IPS DF 6.9 (cell line): ENCODE results near the gene SELE.
"Not testable (repeated sequence)": the region's sequence is repeated elsewhere in the genome, so short reads cannot be mapped to it uniquely, and the experiment has no call there.

Source experiments
- DNase-seq: peaks from one replicate; pipeline ENCODE4 v3.0.0-alpha.2; 2013; ENCODE audit warnings: low read depth, low spot score
- H3K27ac ChIP-seq: one replicate; pipeline ENCODE4 v1.5.1; 2013; ENCODE audit warnings: low read length, control low read depth
- H3K27me3 ChIP-seq: 2 replicates; pipeline ENCODE4 v1.6.1; 2013; ENCODE audit warnings: mild to moderate bottlenecking, low read length; ENCODE audit not compliant: control insufficient read depth, insufficient read depth
- H3K36me3 ChIP-seq: 2 replicates; pipeline ENCODE4 v1.6.1; 2013; ENCODE audit warnings: low read length; ENCODE audit not compliant: control insufficient read depth, insufficient read depth
- H3K4me1 ChIP-seq: 2 replicates; pipeline ENCODE4 v1.6.1; 2013; ENCODE audit warnings: low read length; ENCODE audit not compliant: control insufficient read depth, insufficient read depth
- H3K4me3 ChIP-seq: 2 replicates; pipeline ENCODE4 v1.5.1; 2013; ENCODE audit warnings: mild to moderate bottlenecking, low read length
- H3K9me3 ChIP-seq: 2 replicates; pipeline ENCODE4 v1.6.1; 2013; ENCODE audit warnings: low read length, inconsistent platforms; ENCODE audit not compliant: control insufficient read depth, insufficient read depth
- WGBS: extraction: QIAGEN DNeasy Blood & Tissue Kit; methylation state at CpG from one replicate; pipeline ENCODE4 v1.1.7; 2013; ENCODE audit warnings: mixed read lengths, missing lambda C conversion rate; ENCODE audit not compliant: insufficient read length, insufficient coverage; 5-methylcytosine and 5-hydroxymethylcytosine counted together

SELE gene

DNA sequence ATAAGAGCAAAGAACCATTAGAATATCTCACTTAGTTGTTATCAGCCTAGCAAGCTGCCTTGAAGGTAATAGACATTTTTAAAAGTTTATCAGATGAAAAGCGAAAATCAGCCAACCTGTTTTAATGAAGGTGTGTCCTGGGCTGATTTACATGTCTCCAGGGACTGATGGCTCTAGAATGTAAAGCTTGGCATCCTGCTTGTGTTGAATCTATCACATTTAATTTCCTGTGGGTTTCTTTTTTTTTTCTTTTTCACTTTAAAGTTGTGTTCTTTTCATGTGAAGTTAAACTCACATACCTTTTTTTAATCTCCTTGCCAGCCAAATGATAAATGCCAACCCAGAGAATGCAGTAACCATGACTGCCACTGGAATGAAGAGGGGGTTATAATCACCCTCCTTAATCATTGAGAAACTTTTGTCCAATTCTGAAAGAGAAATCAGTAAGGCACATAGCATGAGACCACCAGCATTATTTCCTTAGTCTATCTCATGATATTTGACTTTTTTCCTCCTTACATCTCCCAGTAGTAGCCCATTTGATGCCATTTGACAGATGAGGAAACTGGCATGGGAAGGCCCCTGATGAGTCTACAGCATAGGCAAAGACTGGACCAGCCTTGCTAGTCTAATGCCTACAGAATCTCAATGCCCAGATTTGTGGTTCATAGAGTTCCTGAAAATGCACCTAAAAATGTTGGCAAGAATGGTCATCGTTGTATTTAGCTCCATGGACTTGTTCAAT, 32.4 kb downstream of the SELE start:
- Histone ChIP-seq H3K9me3 (no peaks in the 10 kb centered on the region), H3K36me3 (no peaks in the 10 kb centered on the region), H3K27ac (no peak overlapping the region), H3K4me1 (no peaks in the 10 kb centered on the region), H3K27me3 (peaks cover 1% of the 10 kb centered on the region; the same call in 1 of the 2 replicates), H3K4me3 (no peak overlapping the region)
- DNase-seq = no peak
- no CpG with 5 or more reads among the region's 2 CpGs for WGBS

DNA sequence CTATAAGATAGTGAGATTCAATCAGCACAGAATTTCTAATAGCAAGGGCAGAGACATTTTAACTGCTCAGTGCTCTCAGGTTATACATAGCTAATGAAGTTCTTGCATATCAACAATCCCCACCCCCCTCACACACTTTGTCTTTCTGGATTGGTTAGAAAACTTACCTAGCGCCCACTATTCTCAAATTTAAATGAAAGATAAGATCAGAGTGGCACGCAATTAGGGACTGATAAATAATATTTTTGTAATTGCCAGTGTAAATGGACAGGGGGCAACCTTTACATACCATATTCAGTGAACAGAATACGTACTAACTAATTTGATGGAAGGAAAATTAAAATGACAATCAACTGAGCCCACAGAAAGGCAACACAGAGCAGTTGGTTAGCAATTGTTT, 34.2 kb downstream of the SELE start:
- DNase-seq = no peak
- no peaks in the 10 kb centered on the region for H3K4me1 ChIP-seq
- no CpG with 5 or more reads among the region's 3 CpGs for WGBS

DNA sequence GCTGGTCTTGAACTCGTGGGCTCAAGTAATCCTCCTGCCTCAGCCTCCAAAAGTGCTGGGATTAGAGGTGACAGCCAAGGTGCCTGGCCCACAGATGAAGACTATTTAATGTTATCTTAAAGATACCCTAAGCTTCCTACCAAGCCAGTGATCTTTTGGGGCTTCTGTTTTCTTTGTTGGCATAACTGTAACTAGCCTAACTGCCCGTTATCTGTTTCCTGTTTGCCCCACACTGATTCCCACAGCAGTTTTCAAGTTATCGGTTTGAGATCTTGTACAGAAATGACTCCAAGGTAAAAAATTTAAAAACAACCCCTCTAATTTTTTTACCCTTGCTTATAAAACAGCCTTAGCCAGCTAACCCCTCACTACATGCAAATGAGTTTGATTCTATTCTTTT, 34.9 kb downstream of the SELE start:
- no peak overlapping the region for H3K27ac ChIP-seq
- WGBS = no CpG with 5 or more reads among the region's 3 CpGs
- no peaks in the 10 kb centered on the region for H3K9me3 ChIP-seq
- no peak for DNase-seq
- no peaks in the 10 kb centered on the region for H3K4me1 ChIP-seq
- H3K36me3 ChIP-seq = no peaks in the 10 kb centered on the region
- no peak overlapping the region for H3K4me3 ChIP-seq
- peaks cover 2% of the 10 kb centered on the region for H3K27me3 ChIP-seq

More for the DNA sequence above, 34.2 kb downstream of the SELE start:
- H3K27ac ChIP-seq = no peak overlapping the region
- H3K36me3 ChIP-seq = no peaks in the 10 kb centered on the region
- H3K27me3 ChIP-seq = peaks cover 2% of the 10 kb centered on the region
- no peak overlapping the region for H3K4me3 ChIP-seq
- H3K9me3 ChIP-seq = no peaks in the 10 kb centered on the region

DNA sequence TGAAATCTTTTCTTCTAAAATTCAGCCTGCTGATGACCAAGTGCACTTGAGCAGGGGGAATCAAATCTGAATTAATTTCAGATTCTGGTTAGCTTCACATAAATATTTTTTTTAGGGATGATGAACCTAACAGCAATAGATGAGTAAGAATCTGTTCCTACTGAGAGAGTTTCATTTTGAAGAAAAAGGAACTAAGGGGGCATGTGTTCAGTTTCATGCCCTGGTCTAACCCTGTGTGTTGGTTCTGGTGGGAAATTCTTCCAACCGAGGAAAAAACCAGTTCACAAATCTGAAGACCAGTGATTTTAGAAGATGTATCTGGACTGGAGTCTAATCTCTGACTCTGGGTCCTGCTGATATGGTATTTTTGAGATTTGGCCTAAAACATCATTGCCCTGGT, 36.1 kb downstream of the SELE start:
- no peaks in the 10 kb centered on the region for H3K4me1 ChIP-seq
- H3K27ac ChIP-seq = no peak overlapping the region
- no peaks in the 10 kb centered on the region for H3K36me3 ChIP-seq
- DNase-seq = no peak
- WGBS = no CpG with 5 or more reads among the region's 1 CpG
- H3K4me3 ChIP-seq = no peak overlapping the region
- peaks cover 1% of the 10 kb centered on the region; the same call in 1 of the 2 replicates for H3K27me3 ChIP-seq
- no peaks in the 10 kb centered on the region for H3K9me3 ChIP-seq

DNA sequence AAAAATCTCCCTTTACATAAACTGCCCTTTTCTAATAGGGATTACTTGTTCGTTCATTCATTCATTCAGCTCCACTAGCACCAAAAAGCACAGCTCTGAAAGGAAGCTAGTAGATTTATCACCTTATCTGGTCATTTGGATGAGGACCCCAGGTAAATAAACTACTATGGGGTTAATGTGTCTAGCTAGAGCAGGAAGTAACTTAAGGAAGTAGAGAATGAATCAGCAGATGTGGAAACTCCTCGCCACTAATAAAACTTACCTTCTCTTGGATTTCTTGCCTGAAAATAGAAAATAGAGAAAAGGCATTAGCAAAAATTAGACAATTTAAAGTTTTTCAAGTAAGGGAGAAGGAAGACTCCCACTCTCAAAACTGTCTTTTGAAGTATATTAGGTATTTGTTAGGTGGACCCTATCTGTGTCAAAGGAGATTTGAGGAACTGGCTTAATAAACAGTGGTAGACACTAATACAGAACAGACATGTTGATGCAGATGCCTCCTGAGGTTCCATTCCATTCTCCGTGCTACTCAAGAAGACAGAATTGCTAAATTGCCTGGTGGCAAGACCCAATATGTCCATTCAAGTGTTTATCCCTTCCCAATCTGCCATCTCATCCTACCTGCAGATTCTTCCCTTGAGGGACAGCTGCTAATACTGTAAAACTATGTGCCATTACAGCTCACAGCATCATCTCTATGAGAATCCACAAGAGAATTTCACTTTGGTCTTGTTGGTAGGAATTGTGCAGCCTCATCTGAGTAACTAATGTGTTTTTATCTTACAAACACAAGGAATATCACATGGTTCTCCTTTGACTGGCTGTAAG, 37.4 kb downstream of the SELE start:
- Histone ChIP-seq H3K27me3 (peaks cover 5% of the 10 kb centered on the region; the same call in 1 of the 2 replicates), H3K4me1 (no peaks in the 10 kb centered on the region), H3K27ac (no peak overlapping the region), H3K4me3 (no peak overlapping the region), H3K9me3 (no peaks in the 10 kb centered on the region), H3K36me3 (no peaks in the 10 kb centered on the region)
- DNase-seq = no peak
- no CpG with 5 or more reads among the region's 3 CpGs for WGBS

DNA sequence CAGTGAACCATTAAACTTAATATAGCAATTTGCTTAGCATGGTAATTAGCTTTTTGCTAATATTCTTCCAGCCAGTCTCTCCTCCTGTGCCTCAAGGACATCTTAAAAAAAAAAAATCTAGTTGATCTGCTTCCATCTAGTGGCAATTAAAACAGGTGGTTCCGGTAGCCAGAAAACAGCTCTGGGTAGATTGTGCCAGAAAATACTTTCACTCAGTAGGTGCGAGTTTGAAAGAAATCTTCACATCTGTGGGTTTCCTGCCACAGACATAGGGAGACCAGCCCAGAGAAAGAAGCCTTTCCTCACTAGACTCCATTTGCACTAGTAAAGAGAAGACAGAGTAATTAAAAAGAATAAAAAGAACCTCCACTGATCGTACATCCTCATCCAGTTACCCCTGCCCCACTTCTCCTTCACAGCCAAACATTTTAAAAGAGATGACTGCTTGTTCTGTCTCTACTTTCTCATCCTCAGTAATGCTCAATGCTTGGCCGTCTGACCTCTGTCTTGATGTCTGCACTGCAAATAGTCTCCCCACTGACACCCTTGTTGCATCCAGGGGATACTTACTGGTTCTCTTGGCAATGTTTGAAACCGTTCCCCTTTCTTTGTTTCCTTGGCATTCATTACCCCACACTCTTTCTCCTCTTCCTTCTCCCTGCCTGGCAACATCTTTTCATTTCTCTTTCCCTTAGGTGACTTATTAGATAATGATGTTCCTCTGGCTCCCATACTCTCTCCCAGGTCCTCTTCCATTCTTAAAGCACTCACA, 39.4 kb downstream of the SELE start:
- Histone ChIP-seq H3K27ac (no peak overlapping the region), H3K4me3 (no peak overlapping the region), H3K36me3 (no peaks in the 10 kb centered on the region), H3K4me1 (peaks cover 3% of the 10 kb centered on the region; the same call in 1 of the 2 replicates), H3K27me3 (peaks cover 12% of the 10 kb centered on the region; the same call in 1 of the 2 replicates), H3K9me3 (no peaks in the 10 kb centered on the region)
- DNase-seq = no peak
- no CpG with 5 or more reads among the region's 5 CpGs for WGBS

DNA sequence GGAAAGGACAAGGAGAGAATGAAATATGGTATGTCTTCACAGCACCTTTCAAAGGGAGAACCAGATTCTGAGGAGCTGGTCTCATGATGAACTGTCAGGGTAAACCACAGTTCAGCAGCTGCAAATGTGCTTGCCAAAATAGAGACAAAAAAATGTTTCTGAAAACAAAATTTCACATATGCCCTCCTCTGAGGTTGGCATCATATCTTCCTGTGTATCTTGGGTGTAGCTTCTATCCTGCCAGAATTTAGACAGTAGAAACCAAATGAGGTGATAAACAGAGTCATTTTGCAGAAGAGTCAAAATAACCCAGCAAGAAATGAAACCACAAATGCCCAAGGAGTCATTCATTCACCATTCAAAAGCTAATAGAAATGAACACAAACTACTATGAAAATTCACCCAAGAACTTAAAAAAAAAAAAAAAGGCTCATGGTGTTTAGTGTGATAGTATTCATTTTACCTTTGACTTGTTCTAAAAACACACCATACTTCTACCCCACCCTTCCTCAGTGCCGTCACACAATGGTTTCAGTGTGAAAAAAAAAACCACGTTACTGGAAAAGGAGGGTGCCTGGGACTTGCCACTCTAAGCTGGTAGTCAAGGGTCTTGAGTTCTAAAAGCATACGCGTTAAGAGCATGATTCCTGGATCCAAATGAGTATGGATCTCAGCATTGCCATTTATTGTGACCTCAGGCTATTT, 41.0 kb downstream of the SELE start:
- Histone ChIP-seq H3K4me3 (no peak overlapping the region), H3K9me3 (no peaks in the 10 kb centered on the region), H3K27me3 (peaks cover 17% of the 10 kb centered on the region; the same call in 1 of the 2 replicates), H3K27ac (no peak overlapping the region), H3K36me3 (no peaks in the 10 kb centered on the region), H3K4me1 (peaks cover 3% of the 10 kb centered on the region)
- WGBS = no CpG with 5 or more reads among the region's 4 CpGs
- no peak for DNase-seq

DNA sequence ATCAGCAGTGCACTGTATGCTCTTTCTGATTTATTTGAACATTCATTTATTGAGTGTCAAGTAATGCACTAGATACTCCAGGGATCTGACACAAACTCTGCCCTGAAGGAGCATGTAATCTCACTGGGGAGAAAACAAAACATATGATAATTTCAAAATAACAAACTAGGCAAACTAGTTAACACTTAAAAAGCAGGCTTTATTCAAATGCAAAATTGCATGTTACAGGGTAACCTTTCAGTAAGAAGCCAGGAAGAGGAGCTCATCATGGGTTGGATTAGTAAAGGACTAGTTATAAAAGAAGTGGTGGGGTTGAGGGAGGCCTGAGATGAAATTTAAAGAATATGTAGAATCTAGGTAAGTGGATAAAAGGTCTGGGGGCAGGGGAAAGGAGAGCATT, 43.4 kb downstream of the SELE start:
- H3K27me3 ChIP-seq = peaks cover 16% of the 10 kb centered on the region; the same call in 1 of the 2 replicates
- H3K27ac ChIP-seq = no peak overlapping the region
- no peaks in the 10 kb centered on the region for H3K36me3 ChIP-seq
- H3K4me3 ChIP-seq = no peak overlapping the region
- DNase-seq = no peak
- H3K4me1 ChIP-seq = peaks cover 3% of the 10 kb centered on the region
- H3K9me3 ChIP-seq = no peaks in the 10 kb centered on the region

DNA sequence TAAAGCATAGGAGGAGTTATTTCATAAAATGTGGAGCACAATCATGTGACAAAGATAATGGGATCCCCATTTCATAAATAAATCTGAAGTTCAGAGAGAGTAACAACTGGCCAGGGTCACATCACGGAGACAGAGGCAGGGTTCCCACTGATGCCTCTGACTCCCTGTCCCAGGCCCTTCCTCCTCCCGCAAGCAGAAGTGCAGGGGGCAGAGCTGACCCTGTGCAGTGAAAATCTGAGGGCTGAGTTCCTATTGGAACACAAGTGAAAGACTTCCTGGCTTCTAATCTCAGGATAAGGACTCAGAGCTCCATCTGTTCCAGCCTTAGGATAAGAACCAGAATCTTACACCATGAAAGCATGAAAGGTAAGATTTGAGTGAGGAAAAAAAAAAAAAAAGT, 44.5 kb downstream of the SELE start:
- H3K36me3 ChIP-seq = no peaks in the 10 kb centered on the region
- no peak for DNase-seq
- no peak overlapping the region for H3K27ac ChIP-seq
- peaks cover 16% of the 10 kb centered on the region; the same call in 1 of the 2 replicates for H3K27me3 ChIP-seq
- H3K9me3 ChIP-seq = no peaks in the 10 kb centered on the region
- no peak overlapping the region for H3K4me3 ChIP-seq
- peaks cover 3% of the 10 kb centered on the region for H3K4me1 ChIP-seq
- WGBS = no CpG with 5 or more reads among the region's 2 CpGs

DNA sequence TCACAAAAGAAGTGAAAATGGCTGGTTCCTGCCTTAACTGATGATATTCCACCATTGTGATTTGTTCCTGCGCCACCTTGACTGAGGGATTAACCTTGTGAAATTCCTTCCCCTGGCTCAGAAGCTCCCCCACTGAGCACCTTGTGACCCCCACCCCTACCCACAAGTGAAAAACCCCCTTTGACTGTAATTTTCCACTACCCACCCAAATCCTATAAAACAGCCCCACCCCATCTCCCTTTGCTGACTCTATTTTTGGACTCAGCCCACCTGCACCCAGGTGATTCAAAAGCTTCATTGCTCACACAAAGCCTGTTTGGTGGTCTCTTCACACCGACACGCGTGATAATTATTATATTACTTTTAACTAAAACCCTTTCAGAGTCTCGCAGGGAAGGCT, 45.5 kb downstream of the SELE start:
- not testable (repeated sequence) for H3K4me3 ChIP-seq, DNase-seq, H3K9me3 ChIP-seq, H3K4me1 ChIP-seq, H3K27ac ChIP-seq, H3K36me3 ChIP-seq
- WGBS = no CpG with 5 or more reads among the region's 5 CpGs
- peaks cover 22% of the 10 kb centered on the region for H3K27me3 ChIP-seq
